MCF 10A (cell line): ENCODE results near the gene CUZD1. TPM values are rescaled to one million over a fixed set of nuclear protein-coding genes. Genes with fewer than 3 reads are reported as not detected.
"Not testable (repeated sequence)": the region's sequence is repeated elsewhere in the genome, so short reads cannot be mapped to it uniquely, and the experiment has no call there.

Source experiments
- BruUV-seq: library from RNA; stranded (reverse); fragments of 400-500 nt; replicated peaks from 2 replicates; lab custom pipeline; 2021; lab: Mats Ljungman, UMichigan
- CTCF ChIA-PET: fragments of 300-600 bp; sonication (Branson Sonifier 250); formaldehyde crosslinking; extraction: SDS; loops from one replicate; lab custom pipeline; 2021; ENCODE audit warnings: antibody characterized with exemption, inconsistent platforms; lab: Yijun Ruan, JAX
- POLR2A ChIA-PET: fragments of 300-600, 350-650 bp; sonication (Branson Sonifier 250); formaldehyde crosslinking; extraction: SDS; loops from one replicate; lab custom pipeline; 2020; ENCODE audit warnings: antibody characterized with exemption, inconsistent platforms; lab: Yijun Ruan, JAX
- DNase-seq: peaks from one replicate; pipeline ENCODE4 v3.0.0-alpha.2; 2018; ENCODE audit not compliant: unreplicated experiment
- H3K27ac Mint-ChIP-seq: one replicate; pipeline ENCODE4 v1.8.0; 2022; ENCODE audit warnings: mild to moderate bottlenecking, low read depth, mixed read lengths; ENCODE audit not compliant: unreplicated experiment
- H3K27me3 Mint-ChIP-seq: one replicate; pipeline ENCODE4 v1.8.0; 2022; ENCODE audit warnings: mixed read lengths; ENCODE audit not compliant: insufficient read depth, unreplicated experiment
- H3K36me3 Mint-ChIP-seq: one replicate; pipeline ENCODE4 v1.8.0; 2022; ENCODE audit warnings: mild to moderate bottlenecking, moderate library complexity, mixed read lengths; ENCODE audit not compliant: insufficient read depth, unreplicated experiment
- H3K4me1 Mint-ChIP-seq: one replicate; pipeline ENCODE4 v1.8.0; 2022; ENCODE audit warnings: mixed read lengths; ENCODE audit not compliant: insufficient read depth, unreplicated experiment
- H3K4me3 Mint-ChIP-seq: one replicate; pipeline ENCODE4 v1.8.0; 2022; ENCODE audit warnings: mild to moderate bottlenecking, moderate library complexity, mixed read lengths; ENCODE audit not compliant: unreplicated experiment
- H3K9me3 Mint-ChIP-seq: one replicate; pipeline ENCODE4 v1.8.0; 2022; ENCODE audit warnings: mixed read lengths; ENCODE audit not compliant: unreplicated experiment
- CTCF ChIP-seq: fragments of 200-600 bp; IDR thresholded peaks from one replicate; pipeline ENCODE4 v1.8.0; 2022; ENCODE audit warnings: antibody characterized with exemption, mild to moderate bottlenecking; ENCODE audit not compliant: unreplicated experiment
- intact Hi-C: fragments of 100-400 bp; cut with micrococcal nuclease; formaldehyde crosslinking; loops from 2 replicates; pipeline ENCODE4 v1.14.1; 2022
- total RNA-seq: library from RNA; stranded (reverse); gene quantifications from 2 replicates; pipeline ENCODE4 v1.2.3, GENCODE V29; 2022

CUZD1 gene
- total RNA-seq, 1 experiment from 2014 or later, result 1.1 TPM

GRCh38 chr10:122875843-122876466, 30.3 kb upstream of the CUZD1 start:
- peaks cover 33% of the 10 kb centered on the region for H3K4me1 Mint-ChIP-seq
- DNase-seq, result no peak
- intact Hi-C loops, result no loop called here
- H3K36me3 Mint-ChIP-seq, result peaks cover 16% of the 10 kb centered on the region
- ChIA-PET CTCF (interaction anchor here (0.5 kb wide), 1 partner anchor 596 kb away, joined by 3 read pairs; no protein-coding TSS in a partner anchor), POLR2A (no interaction called here)
- H3K27me3 Mint-ChIP-seq, result no peaks in the 10 kb centered on the region
- no peak for TF ChIP-seq CTCF
- no peak overlapping the region for H3K27ac Mint-ChIP-seq
- no TSS peak for BruUV-seq
- H3K9me3 Mint-ChIP-seq, result no peaks in the 10 kb centered on the region
- no peak overlapping the region for H3K4me3 Mint-ChIP-seq

- H3K9me3 Mint-ChIP-seq, CTCF ChIA-PET, BruUV-seq, H3K27ac Mint-ChIP-seq, H3K36me3 Mint-ChIP-seq, DNase-seq, POLR2A ChIA-PET, H3K4me1 Mint-ChIP-seq, intact Hi-C loops, H3K4me3 Mint-ChIP-seq, H3K27me3 Mint-ChIP-seq: not testable (repeated sequence)
Observed at GRCh38 chr10:122871947-122872346, 26.3 kb upstream of the CUZD1 start.

GRCh38 chr10:122868768-122869167, 23.1 kb upstream of the CUZD1 start:
- H3K27ac Mint-ChIP-seq, H3K27me3 Mint-ChIP-seq, BruUV-seq, CTCF ChIA-PET, DNase-seq, H3K4me3 Mint-ChIP-seq, H3K36me3 Mint-ChIP-seq, intact Hi-C loops, H3K9me3 Mint-ChIP-seq: not testable (repeated sequence)
- POLR2A ChIA-PET, result interaction anchor here (0.6 kb wide), 1 partner anchor 114 kb away, joined by 4 read pairs; no protein-coding TSS in a partner anchor
- H3K4me1 Mint-ChIP-seq, result peaks cover 18% of the 10 kb centered on the region

- H3K36me3 Mint-ChIP-seq, H3K27me3 Mint-ChIP-seq, H3K4me3 Mint-ChIP-seq, H3K9me3 Mint-ChIP-seq, BruUV-seq, DNase-seq, intact Hi-C loops: not testable (repeated sequence)
- ChIA-PET CTCF (interaction anchor here (0.5 kb wide), 1 partner anchor 638 kb away, joined by 4 read pairs; no protein-coding TSS in a partner anchor), POLR2A (interaction anchor here (0.9 to 1.0 kb wide), 2 partner anchors 11 to 116 kb away, joined by 3 to 5 read pairs; no protein-coding TSS in a partner anchor)
- H3K4me1 Mint-ChIP-seq, result peaks cover 25% of the 10 kb centered on the region
- peak overlapping the region; percentile 77 for H3K27ac Mint-ChIP-seq
Observed at GRCh38 chr10:122866757-122867482, 21.3 kb upstream of the CUZD1 start.

GRCh38 chr10:122864901-122865300, 19.2 kb upstream of the CUZD1 start:
- Mint-ChIP-seq H3K4me1 (peaks cover 30% of the 10 kb centered on the region), H3K4me3 (peak overlapping the region; percentile 45), H3K27me3 (no peaks in the 10 kb centered on the region), H3K36me3 (peaks cover 5% of the 10 kb centered on the region), H3K9me3 (no peaks in the 10 kb centered on the region), H3K27ac (peak overlapping the region; percentile 99)
- ChIA-PET POLR2A (interaction anchor here (0.7 to 1.0 kb wide), 4 partner anchors 14 to 143 kb away, joined by 3 to 4 read pairs (median 4); partner anchors contain the start of genes C10orf88 and IKZF5), CTCF (interaction anchor here (0.7 kb wide), 1 partner anchor 398 kb away, joined by 3 read pairs; no protein-coding TSS in a partner anchor)
- DNase-seq, result peak; percentile 33
- TF ChIP-seq CTCF, result no peak
- intact Hi-C loops, result no loop called here
- no TSS peak for BruUV-seq
